Natural killer cell (primary cell): ENCODE results near the gene ANKRD29. TPM values are rescaled to one million over a fixed set of nuclear protein-coding genes. Genes with fewer than 3 reads are reported as not detected.

Experiments
- ATAC-seq, 3 donors: fragments of 150-1000 bp in 2 of 3; fragments of 200-7000 bp in 1 of 3; cut with Tn5 transposase; 1 replicate in 1 of 3; 2 replicates in 2 of 3; pipeline ENCODE4 v1.10.0; 2021; ENCODE audit warnings: mild to moderate bottlenecking in 2 of 3, moderate library complexity in 2 of 3
- DNase-seq, 2 donors: peaks; one replicate each; pipeline versions ENCODE4 v3.0.0 to v3.0.0-alpha.2; 2013 to 2021; ENCODE audit warnings: mixed read lengths in 1 of 2
- H3K27ac ChIP-seq: one replicate; pipeline ENCODE4 v1.5.1; 2013; ENCODE audit warnings: mild to moderate bottlenecking, low read length
- H3K27me3 ChIP-seq: one replicate; pipeline ENCODE4 v1.6.1; 2013; ENCODE audit warnings: low read length; ENCODE audit not compliant: control insufficient read depth, insufficient read depth
- H3K36me3 ChIP-seq: one replicate; pipeline ENCODE4 v1.6.1; 2013; ENCODE audit warnings: low read length; ENCODE audit not compliant: control insufficient read depth, insufficient read depth
- H3K4me1 ChIP-seq: one replicate; pipeline ENCODE4 v1.6.1; 2013; ENCODE audit warnings: low read length; ENCODE audit not compliant: control insufficient read depth, insufficient read depth
- H3K4me3 ChIP-seq: one replicate; pipeline ENCODE4 v1.5.1; 2013; ENCODE audit warnings: low read length
- H3K9me3 ChIP-seq: one replicate; pipeline ENCODE4 v1.6.1; 2013; ENCODE audit warnings: low read length; ENCODE audit not compliant: control insufficient read depth, insufficient read depth
- H3K27ac Mint-ChIP-seq, 2 donors: one replicate each; pipeline ENCODE4 v1.8.0; 2022; ENCODE audit warnings: mild to moderate bottlenecking in 2 of 2, mixed read lengths in 2 of 2, moderate library complexity in 1 of 2
- H3K27me3 Mint-ChIP-seq, 2 donors: one replicate each; pipeline ENCODE4 v1.8.0; 2022; ENCODE audit warnings: low read depth in 2 of 2, mixed read lengths in 2 of 2
- H3K36me3 Mint-ChIP-seq: one replicate; pipeline ENCODE4 v1.8.0; 2022; ENCODE audit warnings: mixed read lengths
- H3K4me1 Mint-ChIP-seq, 2 donors: one replicate each; pipeline ENCODE4 v1.8.0; 2022; ENCODE audit warnings: mixed read lengths in 2 of 2
- H3K4me3 Mint-ChIP-seq: one replicate; pipeline ENCODE4 v1.8.0; 2022; ENCODE audit warnings: mild to moderate bottlenecking, moderate library complexity, mixed read lengths
- H3K9me3 Mint-ChIP-seq, 2 donors: one replicate each; pipeline ENCODE4 v1.8.0; 2022; ENCODE audit warnings: mixed read lengths in 2 of 2
- CTCF ChIP-seq: fragments of 200-600 bp; IDR thresholded peaks from one replicate; pipeline ENCODE4 v1.8.0; 2022; ENCODE audit warnings: antibody characterized with exemption
- WGBS: methylation state at CpG from one replicate; pipeline ENCODE4 v1.1.7; 2013; ENCODE audit warnings: missing lambda C conversion rate; ENCODE audit not compliant: insufficient coverage; 5-methylcytosine and 5-hydroxymethylcytosine counted together
- intact Hi-C: fragments of 100-400 bp; cut with micrococcal nuclease; formaldehyde crosslinking; loops from one replicate; pipeline ENCODE4 v1.14.2; 2022
- total RNA-seq, 4 donors: library from RNA; stranded (reverse); fragments of 120-200 nt in 1 of 4; gene quantifications; one replicate each; pipeline versions ENCODE4 v1.2.3 to v1.2.4, GENCODE V29; 2013 to 2022

The ANKRD29 gene
- total RNA-seq, 3 donors from 2014 or later (not counting 1 experiment from before 2014, with no cell fraction given) = 0.35 to 0.45 TPM; not detected in 1

DNA sequence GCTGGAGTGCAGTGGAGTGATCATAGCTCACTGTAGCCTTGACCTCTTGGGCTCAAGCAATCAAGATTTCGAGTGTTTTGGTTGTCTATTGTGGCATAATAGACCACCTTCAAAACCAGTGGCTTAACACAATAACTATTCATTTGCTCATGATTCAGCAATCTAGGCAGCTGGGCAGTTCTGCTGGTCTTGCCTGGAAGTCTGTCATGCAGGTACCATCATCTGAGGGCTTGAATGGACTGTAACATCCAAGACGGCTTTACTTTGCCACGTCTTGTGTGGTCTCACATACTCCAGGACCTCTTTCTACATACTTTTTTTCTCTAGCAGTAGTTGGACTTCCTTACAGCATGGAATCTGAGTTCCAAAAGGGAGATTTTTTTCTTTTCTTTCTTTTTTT is 13.2 kb upstream of the ANKRD29 start:
- Mint-ChIP-seq H3K36me3 (no peaks in the 10 kb centered on the region), H3K4me1 (no peaks in the 10 kb centered on the region), H3K9me3 (no peaks in the 10 kb centered on the region), H3K4me3 (no peak overlapping the region), H3K27ac (no peak overlapping the region), H3K27me3 (peaks cover 19 to 34% of the 10 kb centered on the region in 2 donors)
- no peak for ATAC-seq
- H3K27me3 ChIP-seq = peaks cover 2% of the 10 kb centered on the region
- WGBS = 84% methylated on average over 3 of the region's 3 CpGs
- DNase-seq = no peak
- TF ChIP-seq CTCF = no peak
- no peaks in the 10 kb centered on the region for H3K36me3 ChIP-seq
- H3K9me3 ChIP-seq = no peaks in the 10 kb centered on the region
- H3K4me1 ChIP-seq = no peaks in the 10 kb centered on the region
- intact Hi-C loops = no loop called here
- no peak overlapping the region for H3K27ac ChIP-seq
- no peak overlapping the region for H3K4me3 ChIP-seq

DNA sequence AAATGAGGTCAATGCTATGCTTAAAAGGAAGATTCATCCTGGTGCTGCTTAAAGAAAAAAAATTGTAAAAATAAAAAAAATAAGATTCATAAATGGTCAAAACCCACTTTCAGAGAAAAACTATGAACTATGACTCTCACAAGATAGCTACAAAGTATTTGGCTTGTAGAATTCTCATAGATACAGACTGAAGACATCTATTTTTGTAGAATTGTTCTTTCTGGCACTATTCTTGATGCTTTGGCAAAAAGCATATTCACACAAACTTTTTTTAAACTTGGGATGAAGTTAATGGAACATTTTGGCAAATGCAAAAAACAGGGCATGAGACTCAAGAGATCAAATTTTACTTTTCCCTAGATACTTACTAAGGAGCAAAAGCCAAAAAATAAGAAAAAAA is 12.5 kb upstream of the ANKRD29 start:
- Mint-ChIP-seq H3K27me3 (peaks cover 19 to 28% of the 10 kb centered on the region in 2 donors), H3K9me3 (no peaks in the 10 kb centered on the region), H3K36me3 (no peaks in the 10 kb centered on the region), H3K27ac (no peak overlapping the region), H3K4me3 (no peak overlapping the region), H3K4me1 (no peaks in the 10 kb centered on the region)
- Histone ChIP-seq H3K4me1 (no peaks in the 10 kb centered on the region), H3K36me3 (no peaks in the 10 kb centered on the region), H3K4me3 (no peak overlapping the region), H3K9me3 (no peaks in the 10 kb centered on the region), H3K27me3 (no peaks in the 10 kb centered on the region), H3K27ac (no peak overlapping the region)
- intact Hi-C loops = no loop called here
- TF ChIP-seq CTCF = no peak
- no peak for DNase-seq
- no peak for ATAC-seq

DNA sequence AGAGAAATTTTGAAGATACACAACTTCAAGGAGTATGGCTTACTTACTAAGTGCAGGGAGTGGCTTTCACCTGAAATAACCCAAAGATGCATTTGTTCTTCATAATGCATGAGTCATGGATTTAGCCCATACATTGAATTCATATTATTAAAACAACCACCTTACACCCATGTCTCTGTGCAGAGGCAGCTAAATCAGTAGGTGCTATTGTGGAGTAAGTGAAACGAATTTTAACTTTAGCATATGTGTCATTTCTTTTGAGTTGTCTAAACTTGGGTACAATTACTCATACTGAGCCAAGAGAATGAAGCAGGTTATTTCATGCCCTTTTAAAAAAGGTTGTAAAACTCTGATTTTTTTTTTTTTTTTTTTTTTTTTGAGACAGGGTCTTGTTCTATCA is 11.0 kb upstream of the ANKRD29 start:
- Mint-ChIP-seq H3K9me3 (no peaks in the 10 kb centered on the region), H3K4me1 (no peaks in the 10 kb centered on the region), H3K36me3 (no peaks in the 10 kb centered on the region), H3K4me3 (no peak overlapping the region), H3K27me3 (peaks cover 16 to 30% of the 10 kb centered on the region in 2 donors), H3K27ac (no peak overlapping the region)
- 50% methylated on average over 1 of the region's 1 CpG for WGBS
- Histone ChIP-seq H3K9me3 (no peaks in the 10 kb centered on the region), H3K27me3 (no peaks in the 10 kb centered on the region), H3K4me3 (no peak overlapping the region), H3K27ac (no peak overlapping the region), H3K4me1 (no peaks in the 10 kb centered on the region), H3K36me3 (no peaks in the 10 kb centered on the region)
- no peak for TF ChIP-seq CTCF
- intact Hi-C loops = no loop called here
- DNase-seq (no peak), ATAC-seq (no peak)

- intact Hi-C loops = no loop called here
- no peak overlapping the region for H3K27ac Mint-ChIP-seq
- H3K9me3 ChIP-seq = no peaks in the 10 kb centered on the region
- WGBS = 70% methylated on average over 1 of the region's 1 CpG
- H3K4me3 ChIP-seq = no peak overlapping the region
- no peaks in the 10 kb centered on the region for H3K9me3 Mint-ChIP-seq
- no peaks in the 10 kb centered on the region for H3K36me3 ChIP-seq
- ATAC-seq = no peak
- H3K4me1 Mint-ChIP-seq = no peaks in the 10 kb centered on the region
- no peak overlapping the region for H3K27ac ChIP-seq
- no peak for DNase-seq
- H3K27me3 Mint-ChIP-seq = peaks cover 12 to 30% of the 10 kb centered on the region in 2 donors
- no peaks in the 10 kb centered on the region for H3K4me1 ChIP-seq
- no peak for TF ChIP-seq CTCF
- no peak overlapping the region for H3K4me3 Mint-ChIP-seq
- no peaks in the 10 kb centered on the region for H3K36me3 Mint-ChIP-seq
- H3K27me3 ChIP-seq = no peaks in the 10 kb centered on the region
Measured at GRCh38 chr18:23671564-23671963, 8.9 kb upstream of the ANKRD29 start.
